Stimulated activated CD4-positive, alpha-beta T cell treated with anti-CD3 and anti-CD28 coated beads, TNF-alpha, amount 100 ng/mL, for 1 hour (primary cell): ENCODE data around the gene CFLAR.
"Not testable (repeated sequence)": the region's sequence is repeated elsewhere in the genome, so short reads cannot be mapped to it uniquely, and the experiment has no call there.

Source experiments
- DNase-seq, 3 donors: peaks; one replicate each; pipeline ENCODE4 v3.0.0-alpha.2; 2020; ENCODE audit warnings: low read depth in 3 of 3, low spot score in 1 of 3

CFLAR gene

DNA sequence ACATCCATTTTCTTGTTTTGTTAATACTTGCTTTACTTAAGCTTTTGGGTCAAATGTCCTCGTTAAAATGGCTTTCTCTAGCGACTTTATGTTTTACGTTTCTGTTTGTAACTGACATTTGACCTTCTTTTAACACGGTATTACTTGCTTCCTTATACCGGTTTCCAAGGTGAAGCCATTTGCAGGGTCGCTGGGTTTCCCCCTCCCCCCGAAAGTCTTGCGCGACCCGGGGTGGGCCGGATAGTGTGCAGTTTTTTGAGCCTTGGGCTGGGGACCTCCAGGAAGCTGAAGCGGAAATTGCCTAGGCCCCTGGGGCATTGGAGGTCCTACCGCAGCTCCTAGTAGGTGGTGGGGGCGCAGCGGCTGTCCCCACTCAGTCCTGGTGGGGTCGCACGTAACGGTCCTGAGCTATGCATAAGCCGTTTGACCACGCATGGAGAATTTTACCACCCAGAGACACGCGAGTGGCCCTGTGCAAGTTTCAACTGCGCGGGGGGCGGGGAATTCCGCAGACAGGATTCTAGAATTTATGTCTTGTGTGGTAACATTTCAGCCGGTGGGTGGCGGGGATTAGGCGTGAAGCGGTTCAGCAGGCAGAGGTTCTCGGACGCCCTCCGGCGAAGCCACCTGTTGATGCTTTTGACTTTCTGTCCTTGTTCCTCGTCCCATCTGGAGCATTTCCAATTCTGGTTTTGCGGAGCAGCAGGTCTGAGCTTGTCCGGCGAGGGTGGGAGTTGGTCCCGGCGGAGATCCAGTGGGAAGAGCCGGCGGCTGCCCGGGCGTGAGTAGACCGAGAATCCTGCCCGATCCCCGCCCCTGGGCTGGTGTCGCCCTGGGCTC, 2.4 kb downstream of the CFLAR start:
- DNase-seq = peak; percentile 64 to 75 (median 64)

DNA sequence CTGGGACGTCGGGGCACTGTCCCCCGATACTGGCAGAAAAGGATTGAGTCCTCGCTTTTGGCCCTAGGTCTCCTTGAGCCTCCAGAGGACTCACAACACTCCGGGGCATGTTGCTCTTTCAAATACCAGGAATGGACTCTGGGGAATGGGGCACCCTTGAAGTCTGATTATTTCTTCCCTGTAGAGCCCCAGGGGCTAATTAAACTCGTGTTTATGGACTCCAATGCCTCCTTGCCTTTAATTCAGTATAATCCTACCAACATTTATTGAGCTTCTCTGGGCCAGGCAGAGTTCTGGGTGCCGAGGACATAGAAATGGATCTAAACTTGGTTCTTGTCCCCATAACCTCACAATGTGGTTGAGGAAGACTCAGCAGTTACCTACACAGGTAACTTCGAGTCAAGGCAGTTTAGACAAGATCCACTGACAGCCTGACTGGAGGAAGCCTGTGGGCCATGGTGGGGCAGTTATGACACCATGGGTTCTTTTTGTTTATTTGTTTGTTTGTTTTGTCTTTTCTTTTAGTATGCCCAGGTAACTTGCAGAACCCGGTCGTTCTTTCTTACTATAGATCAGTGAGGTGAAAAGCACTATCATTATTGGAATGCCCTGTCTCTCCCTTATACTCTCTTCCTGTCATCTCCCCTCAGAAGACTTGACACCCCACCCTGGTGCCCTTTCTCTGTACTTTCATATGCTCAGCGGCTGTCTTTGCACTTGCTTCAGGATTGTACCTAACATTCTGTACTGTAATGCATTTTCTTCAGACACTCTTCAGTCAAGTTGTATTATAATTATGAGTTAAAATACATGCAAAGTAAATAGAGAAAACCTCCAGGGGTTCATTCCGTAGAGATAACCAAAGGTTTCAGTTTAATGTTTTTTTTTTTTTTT, 3.2 kb downstream of the CFLAR start:
- DNase-seq = no peak

DNA sequence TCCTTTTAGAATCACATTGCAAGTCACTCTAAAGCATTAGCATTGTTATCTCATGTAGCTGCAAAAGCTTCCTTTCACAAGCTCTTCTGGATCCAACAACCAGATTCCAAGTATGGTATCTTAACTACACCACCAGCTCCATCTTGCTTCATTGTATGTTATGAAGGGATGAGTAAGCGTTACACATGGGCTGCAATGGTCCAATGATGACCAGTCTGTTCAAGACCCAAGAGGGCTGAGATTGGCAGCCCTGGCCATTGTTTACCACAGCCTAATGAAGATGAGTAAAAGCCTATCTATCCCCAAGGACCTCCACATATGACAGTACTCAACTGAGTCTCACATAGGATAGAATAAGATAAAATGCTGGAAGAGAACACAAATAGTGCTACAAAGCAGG, 6.3 kb downstream of the CFLAR start:
- no peak for DNase-seq

DNA sequence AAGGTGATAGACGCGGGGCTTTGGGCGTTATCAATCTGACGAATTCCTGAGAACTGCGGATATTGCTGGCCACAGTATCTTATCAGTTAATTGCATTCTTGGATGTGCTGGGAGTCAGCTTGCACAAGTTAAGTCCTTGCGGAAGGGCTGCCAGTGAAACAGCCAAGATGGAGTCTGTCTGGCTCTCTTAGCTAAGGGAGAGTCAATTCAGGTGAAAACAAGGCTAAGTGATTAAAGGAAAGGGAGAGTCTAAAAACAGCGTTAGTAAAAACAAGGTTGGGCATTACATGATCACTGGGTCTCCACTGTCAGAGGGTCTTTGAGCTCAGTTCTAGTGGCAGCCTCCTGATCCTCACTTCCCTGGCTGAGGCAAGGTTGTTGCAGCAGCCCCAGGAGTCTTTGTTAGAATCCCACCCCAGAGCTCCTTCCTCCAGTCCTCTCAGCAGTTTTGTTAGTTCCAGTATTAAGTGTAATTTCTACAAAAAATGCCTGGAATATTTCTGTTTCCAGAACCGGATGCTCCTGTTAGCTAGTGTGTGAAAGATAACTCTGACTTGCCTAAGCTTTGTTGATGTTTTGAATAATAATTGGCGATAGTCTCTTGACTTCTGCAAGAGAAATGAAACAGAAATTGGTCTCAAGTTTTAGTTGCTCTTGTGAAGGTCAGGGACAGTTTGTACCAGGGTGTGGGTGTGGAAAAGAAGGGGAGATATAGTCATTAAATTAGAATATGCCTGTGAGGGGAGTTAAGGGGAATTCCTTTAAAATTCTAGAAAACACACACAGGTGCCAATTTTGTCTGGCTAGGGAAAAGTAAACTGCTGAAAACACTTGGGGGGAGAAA, 10.6 kb downstream of the CFLAR start:
- no peak for DNase-seq

DNA sequence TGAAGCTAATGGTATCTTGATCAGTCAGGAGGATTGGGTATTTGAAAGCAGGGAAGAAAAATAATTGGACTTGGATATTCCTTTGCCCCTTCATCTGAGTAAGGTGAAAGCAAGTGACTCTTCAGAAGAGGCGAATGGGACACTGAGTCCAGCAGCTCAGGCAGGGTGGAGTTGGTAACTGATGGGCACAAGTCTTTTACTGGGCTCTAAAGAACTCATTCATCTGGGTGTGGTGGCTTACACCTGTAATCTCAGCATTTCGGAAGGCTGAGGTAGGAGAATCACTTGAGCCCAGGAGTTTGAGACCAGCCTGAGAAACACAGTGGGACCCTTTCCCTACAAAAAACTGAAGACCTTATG, 11.2 kb downstream of the CFLAR start:
- DNase-seq = no peak

DNA sequence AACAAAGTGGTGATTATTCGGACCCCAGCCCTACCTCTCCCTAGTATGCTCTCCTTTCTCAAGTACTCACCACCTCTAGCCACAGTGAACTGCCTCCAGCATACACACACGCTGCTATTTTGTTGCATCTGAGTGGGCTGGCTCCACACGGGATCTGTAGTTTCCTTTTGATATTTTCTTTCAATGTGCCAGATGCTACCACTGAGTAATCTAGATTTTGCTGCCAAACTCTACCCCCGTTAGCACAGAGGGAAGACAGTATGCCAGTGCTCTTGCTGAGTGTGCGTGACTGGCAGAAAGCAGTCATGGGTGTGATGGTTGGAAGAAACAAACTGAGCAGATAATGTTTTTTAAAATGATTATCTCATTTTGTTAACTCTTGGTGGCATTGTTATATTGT, 11.6 kb downstream of the CFLAR start:
- DNase-seq = no peak

DNA sequence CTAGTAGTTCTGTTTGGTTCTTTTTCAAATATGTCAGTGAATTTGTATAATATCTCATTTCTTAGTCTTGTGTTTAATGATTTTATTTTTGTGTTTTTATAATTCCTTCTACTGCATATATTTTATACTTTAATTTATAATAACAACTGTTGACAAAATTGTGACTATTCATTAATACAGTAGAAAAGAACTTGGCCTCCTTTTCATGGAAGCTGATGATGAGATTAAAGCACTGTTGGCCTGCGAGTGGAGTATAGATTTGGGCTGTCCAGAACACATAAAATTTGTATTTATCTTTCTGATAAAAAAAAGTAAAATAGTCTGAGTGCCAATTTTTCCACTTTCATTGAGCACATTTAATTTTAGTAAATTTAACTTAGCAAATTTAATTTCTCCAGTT, 12.1 kb downstream of the CFLAR start:
- no peak for DNase-seq

DNA sequence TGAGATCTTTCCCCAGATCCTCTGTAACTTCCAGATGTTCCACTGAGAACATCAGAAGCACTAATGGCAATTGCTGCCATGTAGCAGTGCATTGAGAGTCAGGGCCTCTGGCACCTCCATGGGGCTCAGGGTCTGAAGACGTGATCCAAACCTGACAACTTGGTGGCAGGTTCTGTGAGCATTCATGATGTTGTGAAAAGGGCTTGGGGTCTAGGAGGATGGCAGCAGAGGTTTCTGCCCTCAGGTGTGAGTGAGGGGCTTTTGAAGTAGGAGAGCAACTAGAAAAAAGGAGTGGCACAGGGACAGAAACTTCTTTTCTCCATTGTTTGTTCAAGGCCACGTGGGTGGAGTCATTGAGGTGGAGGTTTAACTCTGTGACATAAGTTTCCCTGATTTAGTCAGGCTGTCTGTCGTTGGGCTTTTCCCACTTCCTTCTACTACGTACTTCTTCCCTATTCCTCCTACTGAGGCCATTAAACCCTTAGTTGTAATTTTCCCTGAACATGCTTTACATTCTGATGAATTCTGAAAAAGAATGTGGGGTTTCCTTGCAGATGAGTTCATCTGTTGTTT, 13.1 kb downstream of the CFLAR start:
- no peak for DNase-seq

DNA sequence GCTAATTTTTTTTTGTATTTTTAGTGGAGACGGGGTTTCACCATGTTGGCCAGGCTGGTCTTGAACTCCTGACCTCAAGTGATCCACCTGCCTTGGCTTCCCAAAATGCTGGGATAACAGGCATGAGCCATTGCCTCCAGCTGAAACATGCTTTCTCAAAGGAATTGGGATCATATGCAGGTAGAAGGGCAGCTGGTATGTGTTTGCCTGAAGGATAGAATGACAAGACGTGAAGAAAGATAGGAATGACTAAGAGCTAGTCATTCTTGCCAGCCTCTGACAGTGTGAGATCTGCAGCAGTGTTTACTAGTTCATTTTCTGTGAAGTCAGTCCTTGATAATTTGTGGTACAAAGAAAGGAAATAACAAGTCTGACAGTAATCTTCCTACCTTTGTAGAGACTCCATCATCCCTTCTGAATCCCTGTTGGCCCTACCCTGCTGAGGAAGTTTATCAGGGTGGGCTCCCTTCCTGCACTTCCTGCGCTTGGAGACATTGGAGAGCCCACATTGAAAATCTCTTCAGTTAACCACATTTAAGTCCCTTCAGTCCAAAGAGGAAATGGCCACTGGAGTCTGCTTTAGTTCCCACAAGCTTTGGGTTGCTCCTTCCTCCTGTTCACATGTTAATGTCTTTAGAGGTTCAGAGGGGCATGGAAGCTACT, 14.7 kb downstream of the CFLAR start:
- no peak for DNase-seq

DNA sequence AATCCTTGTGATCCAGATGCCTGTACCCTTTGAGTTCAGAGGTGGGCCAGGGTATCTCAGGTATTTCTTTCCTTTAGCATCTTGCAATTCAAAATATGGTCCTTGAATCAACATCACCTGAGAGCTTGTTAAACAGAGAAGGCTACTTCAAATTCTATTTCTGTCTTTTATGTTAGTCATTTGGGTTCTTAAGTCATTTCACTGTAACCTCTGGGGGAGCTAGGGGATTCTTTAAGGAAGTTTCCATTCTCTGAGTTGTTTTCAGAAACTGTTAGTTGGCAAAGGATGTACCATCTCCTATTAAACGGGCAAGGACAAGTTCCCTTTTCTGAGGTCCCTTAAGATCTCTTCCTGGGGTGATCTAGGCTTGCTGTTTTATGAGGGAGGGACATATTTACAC, 16.6 kb downstream of the CFLAR start:
- DNase-seq = no peak

DNA sequence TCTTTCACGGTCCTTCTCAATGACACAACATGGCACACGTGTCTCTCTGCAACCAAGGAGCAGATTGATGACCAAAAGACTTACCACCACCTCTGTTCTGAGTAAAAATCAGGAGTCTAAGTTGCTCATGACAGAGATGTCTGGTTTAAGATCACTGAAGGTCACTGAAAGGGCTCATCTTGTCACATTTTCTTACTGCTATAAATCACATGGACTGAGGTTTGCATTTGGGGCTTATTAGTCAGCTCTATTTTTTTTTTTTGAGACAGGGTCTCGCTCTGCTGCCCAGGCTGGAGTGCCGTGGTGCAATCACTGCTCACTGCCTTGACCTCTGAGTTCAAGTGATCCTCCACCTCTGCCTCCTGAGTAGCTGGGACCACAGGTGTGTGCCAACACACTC, 19.4 kb downstream of the CFLAR start:
- DNase-seq = no peak

DNA sequence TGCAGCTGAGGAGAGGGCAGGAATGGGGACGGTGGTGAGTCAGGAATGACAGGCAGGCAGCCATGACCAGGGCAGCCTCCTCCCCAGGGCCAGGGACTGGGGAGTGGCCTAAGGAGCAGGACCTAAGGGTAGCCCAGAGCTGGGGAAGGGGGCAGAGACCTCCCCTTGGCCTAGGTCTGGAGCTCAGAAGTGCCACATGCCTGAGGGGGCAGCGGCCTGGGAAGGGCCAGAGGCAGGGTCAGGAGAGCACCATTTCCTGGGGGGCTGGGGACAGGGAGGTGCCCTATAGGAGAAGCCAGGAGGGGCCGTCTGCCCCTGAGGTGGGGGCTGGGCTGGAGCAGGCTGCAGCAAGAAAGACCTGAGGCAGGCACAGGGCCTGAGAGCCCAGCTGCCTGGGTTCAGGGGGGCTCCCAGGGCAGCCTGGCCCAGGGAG, 20.9 kb downstream of the CFLAR start:
- DNase-seq = no peak

DNA sequence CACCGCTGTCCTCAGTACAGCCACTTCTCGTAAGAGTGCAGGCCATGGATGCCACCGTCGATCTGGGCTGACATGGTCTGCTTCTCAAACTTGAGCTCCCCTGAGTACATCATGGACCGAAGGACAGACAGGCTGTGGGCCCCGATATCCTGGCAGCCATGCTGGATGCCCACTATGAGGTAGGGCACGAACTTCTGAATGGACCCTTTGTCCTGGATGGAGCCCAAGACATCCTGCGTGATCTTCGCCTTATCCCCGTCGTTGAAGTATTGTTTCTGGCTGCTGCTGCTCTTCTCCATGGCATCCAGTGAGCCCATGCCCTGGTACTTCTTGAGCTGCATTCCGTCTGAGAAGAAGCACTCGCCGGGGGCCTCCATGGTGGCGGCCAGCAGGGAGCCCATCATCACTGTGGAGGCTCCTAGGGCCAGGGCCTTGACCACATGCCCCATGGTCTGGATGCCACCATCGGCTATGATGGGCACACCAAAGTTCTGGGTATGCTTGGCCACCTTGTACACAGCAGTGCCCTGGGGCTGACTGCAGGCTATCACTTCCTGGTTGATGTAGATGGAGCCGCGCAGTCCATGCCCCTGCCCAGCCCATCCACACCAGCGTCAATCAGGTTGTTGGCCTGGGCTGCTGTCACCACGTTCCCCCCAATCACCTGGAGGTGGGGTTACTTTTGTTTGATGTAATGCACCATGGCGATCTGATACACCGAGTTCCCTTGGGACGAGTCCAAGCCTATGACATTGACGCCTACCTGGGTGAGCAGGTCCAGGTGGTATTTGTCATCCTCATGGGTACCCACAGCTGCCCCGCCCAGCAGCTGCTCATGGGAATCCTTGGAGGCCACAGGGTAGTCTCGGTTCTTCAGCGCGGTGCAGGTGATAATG, 21.8 kb downstream of the CFLAR start:
- no peak for DNase-seq

DNA sequence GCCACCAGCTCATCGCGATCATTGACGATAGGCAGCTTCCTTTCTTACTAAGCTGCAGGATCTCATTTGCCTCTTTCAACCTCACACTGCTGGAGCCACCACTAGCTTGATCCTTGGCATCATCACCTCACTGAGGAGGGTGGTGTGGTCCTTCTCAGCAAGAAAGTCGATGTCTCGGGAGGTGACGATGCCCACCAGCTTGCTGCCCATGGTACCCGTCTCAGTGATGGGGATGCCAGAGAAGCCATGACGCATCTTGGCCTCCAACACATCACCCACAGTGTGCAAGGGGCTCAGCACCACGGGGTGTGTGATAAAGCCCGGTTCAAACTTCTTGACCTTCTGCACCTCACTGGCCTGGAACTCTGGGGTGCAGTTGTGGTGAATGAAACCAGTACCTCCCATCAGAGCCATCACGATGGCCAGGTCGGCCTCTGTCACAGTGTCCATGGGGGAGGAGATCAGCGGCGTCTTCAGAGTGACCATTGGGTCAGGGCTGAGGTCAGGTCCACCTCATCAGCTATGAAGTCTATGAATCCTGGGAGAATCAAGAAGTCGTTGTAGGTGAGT, 22.5 kb downstream of the CFLAR start:
- DNase-seq = no peak

DNA sequence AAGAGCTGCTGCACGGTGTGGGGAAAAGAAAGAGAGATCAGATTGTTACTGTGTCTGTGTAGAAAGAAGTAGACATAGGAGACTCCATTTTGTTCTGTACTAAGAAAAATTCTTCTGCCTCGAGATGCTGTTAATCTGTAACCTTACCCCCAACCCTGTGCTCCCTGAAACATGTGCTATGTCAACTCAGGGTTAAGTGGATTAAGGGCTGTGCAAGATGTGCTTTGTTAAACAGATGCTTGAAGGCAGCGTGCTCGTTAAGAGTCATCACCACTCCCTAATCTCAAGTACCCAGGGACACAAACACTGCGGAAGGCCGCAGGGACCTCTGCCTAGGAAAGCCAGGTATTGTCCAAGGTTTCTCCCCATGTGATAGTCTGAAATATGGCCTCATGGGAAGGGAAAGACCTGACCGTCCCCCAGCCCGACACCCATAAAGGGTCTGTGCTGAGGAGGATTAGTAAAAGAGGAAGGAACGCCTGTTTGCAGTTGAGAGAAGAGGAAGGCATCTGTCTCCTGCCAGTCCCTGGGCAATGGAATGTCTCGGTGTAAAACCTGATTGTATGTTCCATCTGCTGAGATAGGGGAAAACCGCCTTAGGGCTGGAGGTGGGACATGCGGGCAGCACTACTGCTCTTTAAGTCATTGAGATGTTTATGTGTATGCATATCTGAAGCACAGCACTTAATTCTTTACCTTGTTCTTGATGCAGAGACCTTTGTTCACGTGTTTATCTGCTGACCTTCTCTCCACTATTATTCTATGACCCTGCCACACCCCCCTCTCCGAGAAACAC, 23.2 kb downstream of the CFLAR start:
- DNase-seq = not testable (repeated sequence)

DNA sequence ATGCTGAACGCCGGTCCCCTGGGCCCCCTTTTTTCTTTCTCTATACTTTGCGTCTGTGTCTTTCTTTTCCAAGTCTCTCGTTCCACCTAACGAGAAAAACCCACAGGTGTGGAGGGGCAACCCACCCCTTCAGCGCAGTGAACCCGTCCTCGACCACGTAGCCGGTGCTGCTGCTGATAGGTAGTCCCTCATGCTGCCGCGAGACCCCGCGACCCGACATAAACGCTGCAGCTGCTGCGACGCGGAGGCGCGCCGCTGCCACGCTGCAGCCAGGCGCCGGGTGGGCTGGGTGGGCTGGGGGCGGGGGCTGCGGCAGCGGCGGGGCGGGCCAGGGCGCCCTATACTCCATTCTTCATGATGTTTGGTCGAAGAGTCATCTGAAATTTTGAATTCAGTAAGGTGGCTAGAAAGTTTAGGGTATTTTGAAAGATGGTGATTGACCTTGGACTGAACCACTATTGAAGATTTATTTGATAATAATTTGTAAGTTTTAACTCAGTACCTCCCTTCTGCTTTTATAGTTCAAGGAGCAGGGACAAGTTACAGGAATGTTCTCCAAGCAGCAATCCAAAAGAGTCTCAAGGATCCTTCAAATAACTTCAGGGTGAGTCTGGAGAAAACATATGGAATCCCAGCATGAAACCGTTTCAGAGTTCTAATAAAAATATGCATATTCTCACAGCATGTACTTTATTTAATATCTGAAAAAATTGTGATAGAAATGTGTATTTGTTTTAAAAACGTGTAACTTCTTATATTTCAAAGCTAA, 24.1 kb downstream of the CFLAR start:
- no peak for DNase-seq
